Hepatocyte (in vitro differentiated cells): Measurements from ENCODE around the gene CMC2. TPM values are rescaled to one million over a fixed set of nuclear protein-coding genes. Genes with fewer than 3 reads are reported as not detected.

ENCODE experiments used
- DNase-seq: peaks from one replicate; pipeline ENCODE4 v3.0.0-alpha.2; 2016; ENCODE audit warnings: low spot score
- H2AFZ ChIP-seq: fragments of 200-600 bp; sonication (generic); 2 replicates; pipeline ENCODE4 v1.6.0; 2016; ENCODE audit warnings: antibody characterized with exemption, mild to moderate bottlenecking
- H3K27ac ChIP-seq: fragments of 200-600 bp; sonication (generic); 2 replicates; pipeline ENCODE4 v1.5.1; 2016; ENCODE audit warnings: mild to moderate bottlenecking
- H3K27me3 ChIP-seq: fragments of 200-600 bp; sonication (generic); 2 replicates; pipeline ENCODE4 v1.6.1; 2016
- H3K36me3 ChIP-seq: fragments of 200-600 bp; sonication (generic); replicated peaks from 2 replicates; pipeline ENCODE4 v1.5.1; 2016; ENCODE audit warnings: low read depth; ENCODE audit not compliant: insufficient read depth
- H3K4me1 ChIP-seq: fragments of 200-600 bp; sonication (generic); 2 replicates; pipeline ENCODE4 v1.5.1; 2016; ENCODE audit warnings: mild to moderate bottlenecking, moderate library complexity; ENCODE audit not compliant: insufficient read depth
- H3K4me2 ChIP-seq: fragments of 200-600 bp; sonication (generic); 2 replicates; pipeline ENCODE4 v1.6.0; 2016
- H3K4me3 ChIP-seq: fragments of 200-600 bp; sonication (generic); 2 replicates; pipeline ENCODE4 v1.5.1; 2016; ENCODE audit warnings: mild to moderate bottlenecking
- H3K79me2 ChIP-seq: fragments of 200-600 bp; sonication (generic); 2 replicates; pipeline ENCODE4 v1.6.0; 2017; ENCODE audit warnings: mild to moderate bottlenecking
- H3K9me2 ChIP-seq: fragments of 200-600 bp; sonication (generic); replicated peaks from 2 replicates; pipeline ENCODE4 v1.6.0; 2017; ENCODE audit warnings: mild to moderate bottlenecking; ENCODE audit not compliant: insufficient read depth
- H3K9me3 ChIP-seq: fragments of 200-600 bp; sonication (generic); 2 replicates; pipeline ENCODE4 v1.5.1; 2016; ENCODE audit warnings: low read depth, mild to moderate bottlenecking
- H4K20me1 ChIP-seq: fragments of 200-600 bp; sonication (generic); 2 replicates; pipeline ENCODE4 v1.6.0; 2016; ENCODE audit warnings: mild to moderate bottlenecking; ENCODE audit not compliant: insufficient read depth, poor library complexity, severe bottlenecking
- CTCF ChIP-seq: fragments of 200-600 bp; sonication (generic); IDR thresholded peaks from 2 replicates; pipeline ENCODE4 v1.5.1; 2016; ENCODE audit warnings: antibody characterized with exemption, mild to moderate bottlenecking; ENCODE audit not compliant: poor library complexity
- EZH2 ChIP-seq: fragments of 200-600 bp; sonication (generic); IDR thresholded peaks from 2 replicates; pipeline ENCODE4 v1.6.1; 2016; ENCODE audit warnings: antibody characterized with exemption, mild to moderate bottlenecking, borderline replicate concordance
- EZH2phosphoT487 ChIP-seq: fragments of 200-600 bp; sonication (generic); IDR thresholded peaks from one replicate; pipeline ENCODE4 v1.6.1; 2018; ENCODE audit warnings: antibody characterized with exemption, mild to moderate bottlenecking, low read depth, moderate library complexity; ENCODE audit not compliant: unreplicated experiment, severe bottlenecking
- WGBS: methylation state at CpG from one replicate; pipeline ENCODE4 v1.1.6; 2016; ENCODE audit warnings: low lambda C conversion rate; ENCODE audit errors: missing lambda C conversion rate; 5-methylcytosine and 5-hydroxymethylcytosine counted together
- polyA plus RNA-seq: library from polyadenylated mRNA; unstranded; fragments of >200 nt; fragmentation: Nextera tagmentation; extraction: Ambion mirVana; gene quantifications from 2 replicates; pipeline ENCODE4 v1.2.1, GENCODE V29; 2016
- total RNA-seq: library from RNA; depleted of rRNA; stranded (reverse); fragments of >200 nt; gene quantifications from 2 replicates; pipeline ENCODE4 v1.2.3, GENCODE V29; 2014

The CMC2 gene
- total and polyA plus RNA-seq, 2 experiments from 2014 or later = 47.4 to 133 TPM

GRCh38 chr16:80982646-80983045 is 24.0 kb downstream of the CMC2 start:
- Histone ChIP-seq H3K27me3 (no peaks in the 10 kb centered on the region), H4K20me1 (no peaks in the 10 kb centered on the region), H3K79me2 (peaks cover 47% of the 10 kb centered on the region), H3K4me1 (peaks cover 7% of the 10 kb centered on the region), H2AFZ (no peak overlapping the region), H3K9me2 (no peaks in the 10 kb centered on the region), H3K4me3 (no peak overlapping the region), H3K4me2 (no peak overlapping the region), H3K36me3 (no peaks in the 10 kb centered on the region), H3K27ac (no peak overlapping the region), H3K9me3 (no peaks in the 10 kb centered on the region)
- no peak for DNase-seq
- TF ChIP-seq EZH2phosphoT487 (no peak), EZH2 (no peak), CTCF (no peak)
- WGBS = 72% methylated on average over 4 of the region's 4 CpGs

GRCh38 chr16:80981103-80981502 is 25.6 kb downstream of the CMC2 start:
- Histone ChIP-seq H3K27ac (no peak overlapping the region), H3K4me3 (no peak overlapping the region), H3K79me2 (peaks cover 44% of the 10 kb centered on the region), H3K36me3 (no peaks in the 10 kb centered on the region), H3K27me3 (no peaks in the 10 kb centered on the region), H3K4me2 (no peak overlapping the region), H4K20me1 (no peaks in the 10 kb centered on the region), H3K9me3 (no peaks in the 10 kb centered on the region), H2AFZ (no peak overlapping the region), H3K9me2 (no peaks in the 10 kb centered on the region), H3K4me1 (peaks cover 3% of the 10 kb centered on the region)
- TF ChIP-seq CTCF = no peak
- DNase-seq = no peak

DNA sequence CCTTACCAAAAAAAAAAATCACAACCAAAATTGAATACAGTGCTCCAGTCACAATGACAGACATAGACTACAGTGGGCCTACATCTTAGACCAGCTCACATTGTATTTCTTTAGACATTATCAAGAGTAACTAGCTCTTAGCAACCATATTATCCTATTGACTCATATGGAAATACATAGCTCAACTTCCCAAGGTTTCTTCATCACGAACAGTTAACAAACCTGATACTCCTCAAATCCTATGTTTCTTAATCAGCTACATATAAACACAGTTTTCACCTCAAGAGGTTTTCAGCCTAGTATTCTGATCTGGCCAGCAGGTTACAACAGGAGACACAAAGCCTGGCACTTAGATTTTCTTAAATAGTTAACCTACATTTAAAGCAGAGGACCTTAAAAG is 29.7 kb downstream of the CMC2 start:
- H3K36me3 ChIP-seq = no peaks in the 10 kb centered on the region
- TF ChIP-seq CTCF (no peak), EZH2 (no peak), EZH2phosphoT487 (no peak)

GRCh38 chr16:80974649-80975376 is 31.9 kb downstream of the CMC2 start:
- TF ChIP-seq EZH2 (no peak), CTCF (peak; percentile 32), EZH2phosphoT487 (no peak)
- Histone ChIP-seq H3K4me1 (no peaks in the 10 kb centered on the region), H3K27me3 (no peaks in the 10 kb centered on the region), H3K27ac (no peak overlapping the region), H3K4me3 (no peak overlapping the region), H3K9me2 (no peaks in the 10 kb centered on the region), H3K79me2 (peaks cover 5% of the 10 kb centered on the region), H3K36me3 (no peaks in the 10 kb centered on the region), H2AFZ (no peak overlapping the region), H3K4me2 (no peak overlapping the region), H3K9me3 (no peaks in the 10 kb centered on the region), H4K20me1 (no peaks in the 10 kb centered on the region)
- WGBS = 75% methylated on average over 6 of the region's 6 CpGs
- no peak for DNase-seq

More for the DNA sequence above, 29.7 kb downstream of the CMC2 start:
- Histone ChIP-seq H3K4me2 (no peak overlapping the region), H3K9me2 (no peaks in the 10 kb centered on the region), H3K4me1 (no peaks in the 10 kb centered on the region), H3K79me2 (peaks cover 21% of the 10 kb centered on the region), H3K4me3 (no peak overlapping the region), H3K27ac (peak overlapping the region; percentile 7), H2AFZ (no peak overlapping the region), H3K9me3 (no peaks in the 10 kb centered on the region), H3K27me3 (no peaks in the 10 kb centered on the region), H4K20me1 (no peaks in the 10 kb centered on the region)
- no peak for DNase-seq
- WGBS = 95% methylated on average over 1 of the region's 1 CpG
